Urothelium cell line (cell line): ENCODE results near the gene FSTL4.

ENCODE experiments used
- DNase-seq: peaks from one replicate; pipeline ENCODE4 v3.0.0; 2011; ENCODE audit warnings: low spot score, mixed read lengths
- FAIRE-seq: peaks from 2 replicates; lab custom pipeline; 2011; peaks lifted over from hg19 to GRCh38; lab: Jason Lieb, UNC

The FSTL4 gene

GRCh38 chr5:133284306-133284705 lies 328.0 kb downstream of the FSTL4 start:
- FAIRE-seq (peak; percentile 82), DNase-seq (no peak)

GRCh38 chr5:133278317-133278716 lies 334.0 kb downstream of the FSTL4 start:
- no peak for FAIRE-seq
- DNase-seq, result no peak

- FAIRE-seq, result no peak
- DNase-seq, result no peak
Measured at GRCh38 chr5:133277744-133278143, 334.6 kb downstream of the FSTL4 start.

- DNase-seq (no peak), FAIRE-seq (no peak)
Measured at GRCh38 chr5:133276171-133276570, 336.2 kb downstream of the FSTL4 start.

- FAIRE-seq (no peak), DNase-seq (no peak)
Measured at GRCh38 chr5:133275631-133276030, 336.7 kb downstream of the FSTL4 start.

- FAIRE-seq (no peak), DNase-seq (no peak)
Measured at GRCh38 chr5:133274597-133274935, 337.8 kb downstream of the FSTL4 start.

GRCh38 chr5:133273661-133274596 lies 338.4 kb downstream of the FSTL4 start:
- DNase-seq, result peak; percentile 41
- FAIRE-seq, result peak; percentile 89

GRCh38 chr5:133272345-133272744 lies 340.0 kb downstream of the FSTL4 start:
- peak; percentile 44 for FAIRE-seq
- no peak for DNase-seq

- DNase-seq (no peak), FAIRE-seq (no peak)
Measured at GRCh38 chr5:133271606-133272005, 340.7 kb downstream of the FSTL4 start.

- FAIRE-seq (no peak), DNase-seq (no peak)
Measured at GRCh38 chr5:133269691-133270090, 342.6 kb downstream of the FSTL4 start.

GRCh38 chr5:133267601-133268000 lies 344.7 kb downstream of the FSTL4 start:
- FAIRE-seq, result no peak
- no peak for DNase-seq

GRCh38 chr5:133266966-133267365 lies 345.4 kb downstream of the FSTL4 start:
- DNase-seq (no peak), FAIRE-seq (no peak)

GRCh38 chr5:133266527-133266878 lies 345.8 kb downstream of the FSTL4 start:
- DNase-seq (no peak), FAIRE-seq (no peak)

GRCh38 chr5:133265720-133266526 lies 346.4 kb downstream of the FSTL4 start:
- FAIRE-seq, result peak; percentile 74
- no peak for DNase-seq

- FAIRE-seq (no peak), DNase-seq (no peak)
Measured at GRCh38 chr5:133265257-133265656, 347.1 kb downstream of the FSTL4 start.

- FAIRE-seq (peak; percentile 13), DNase-seq (no peak)
Measured at GRCh38 chr5:133262690-133263089, 349.7 kb downstream of the FSTL4 start.

- DNase-seq (no peak), FAIRE-seq (no peak)
Measured at GRCh38 chr5:133261993-133262392, 350.3 kb downstream of the FSTL4 start.

- FAIRE-seq (no peak), DNase-seq (no peak)
Measured at GRCh38 chr5:133260715-133261114, 351.6 kb downstream of the FSTL4 start.

- no peak for FAIRE-seq
- no peak for DNase-seq
Measured at GRCh38 chr5:133259199-133259997, 352.9 kb downstream of the FSTL4 start.

GRCh38 chr5:133257977-133258376 lies 354.4 kb downstream of the FSTL4 start:
- FAIRE-seq, result peak; percentile 50

GRCh38 chr5:133256276-133256675 lies 356.1 kb downstream of the FSTL4 start:
- FAIRE-seq, result peak; percentile 48

More at GRCh38 chr5:133257977-133258376, 354.4 kb downstream of the FSTL4 start:
- no peak for DNase-seq

More at GRCh38 chr5:133256276-133256675, 356.1 kb downstream of the FSTL4 start:
- no peak for DNase-seq
